ENCODE measurements around the gene PER1. TPM values are rescaled to one million over a fixed set of nuclear protein-coding genes. Genes with fewer than 3 reads are reported as not detected.

Gene PER1
- total and polyA plus RNA-seq, 10 of the 15 experiments (the other 5 are each of a cell fraction or from before 2014, with no cell fraction given) = 0.02 to 25.1 (median 5.4) TPM

- no peak for TF ChIP-seq POLR2AphosphoS5 (IDR thresholded peaks at IDR 0.05; ENCODE audit: low read length)
- no peak for TF ChIP-seq E4F1 (IDR thresholded peaks at IDR 0.05; ENCODE audit: borderline replicate concordance, partially characterized antibody)
These were observed 12.6 kb upstream of the PER1 start (continued) for GRCh38 chr17:8164815-8165131.

- FAIRE-seq (no peak), ATAC-seq (peak; percentile 5; the same call in 1 of the 3 replicates), DNase-seq (ENCODE audit: low read depth, low spot score) (no peak)
- no peaks in the 10 kb centered on the region for H3K9me3 ChIP-seq (replicated peaks; ENCODE audit: control insufficient read depth, insufficient read depth, low read length)
- peaks cover 29% of the 10 kb centered on the region for H3K4me1 ChIP-seq (ENCODE audit: control insufficient read depth, insufficient read depth, low read length)
- H3K36me3 ChIP-seq (ENCODE audit: control insufficient read depth in 2 of 2, insufficient read depth in 2 of 2, low read length in 1 of 2) = peaks cover 0 to 5% of the 10 kb centered on the region in 2 experiments; a peak in 1 of 4 replicates
- RAD21 ChIA-PET (ENCODE audit: unreplicated experiment) = interaction anchor here (1.1 to 1.7 kb wide), 3 partner anchors 9 to 131 kb away, joined by 3 to 9 read pairs (median 3); partner anchors contain the start of gene SLC25A35
- SMC1A ChIA-PET (ENCODE audit: uncharacterized antibody, unreplicated experiment) = interaction anchor here (0.6 to 1.2 kb wide), 4 partner anchors 9 to 93 kb away, joined by 3 to 7 read pairs (median 4); no protein-coding TSS in a partner anchor
- H3K4me3 ChIP-seq = no peak overlapping the region
- in situ Hi-C loops (cut with MboI) = no loop called here
- TF ChIP-seq MEF2A (IDR thresholded peaks at IDR 0.05; ENCODE audit: insufficient read depth, low read depth, low read length) (no peak), MLLT1 (IDR thresholded peaks at IDR 0.05) (no peak), MTA2 (IDR thresholded peaks at IDR 0.05; ENCODE audit: low read depth) (0 out of 2 replicates have a peak, but pooled peaks have one; percentile 32), HDAC2 (IDR thresholded peaks at IDR 0.05) (no peak), DPF2 (IDR thresholded peaks at IDR 0.05) (0 out of 2 replicates have a peak, but pooled peaks have one; percentile 41), BHLHE40 (IDR thresholded peaks at IDR 0.05; ENCODE audit: borderline replicate concordance in 1 of 2, low read depth in 2 of 2, low read length in 1 of 2) (peak in 1 of 2 experiments; percentile 5; a peak in 1 of 4 replicates), IKZF2 (IDR thresholded peaks at IDR 0.05) (peak in 1 of 2 experiments; percentile 58; a peak in 1 of 4 replicates), IKZF1 (conservative IDR thresholded peaks at IDR 0.05) (peak; percentile 59), SUPT20H (IDR thresholded peaks at IDR 0.05; ENCODE audit: borderline replicate concordance, control insufficient read depth, low read depth, low read length) (no peak), TAF1 (IDR thresholded peaks at IDR 0.05; ENCODE audit: borderline replicate concordance, low read depth, low read length) (0 out of 2 replicates have a peak, but pooled peaks have one; percentile 7)
- CTCF ChIA-PET = interaction anchor here (0.6 to 0.7 kb wide), 3 partner anchors 9 to 1998 kb away, joined by 3 to 7 read pairs (median 3); no protein-coding TSS in a partner anchor
- no peaks in the 10 kb centered on the region for H4K20me1 ChIP-seq (ENCODE audit: control insufficient read depth, insufficient read depth)
- POLR2A ChIA-PET = interaction anchor here (1.0 to 1.3 kb wide), 3 partner anchors 9 to 57 kb away, joined by 3 to 11 read pairs (median 4); no protein-coding TSS in a partner anchor
- peak overlapping the region; percentile 4 for H3K4me2 ChIP-seq (ENCODE audit: control insufficient read depth, insufficient read depth)
- peak overlapping the region; percentile 62 for H2AFZ ChIP-seq (ENCODE audit: control insufficient read depth, low read depth, low read length)
- no peak overlapping the region; the same call in 1 of the 2 replicates for H3K9ac ChIP-seq (ENCODE audit: control insufficient read depth, insufficient read depth, low read length)
- H3K79me2 ChIP-seq (ENCODE audit: control insufficient read depth, insufficient read depth, low read length) = peaks cover 24% of the 10 kb centered on the region
- no peak overlapping the region for H3K27ac ChIP-seq (ENCODE audit: control insufficient read depth, insufficient read depth)
- intact Hi-C loops (cut with micrococcal nuclease; ENCODE audit: unreplicated experiment) = loop anchor here (5.0 kb wide), 1 partner anchor 102 kb away; no protein-coding TSS in a partner anchor
- WGBS (ENCODE audit: insufficient coverage, insufficient replicate concordance, low lambda C conversion rate, missing lambda C conversion rate) = 61% methylated on average over 12 of the region's 13 CpGs
- no peaks in the 10 kb centered on the region for H3K27me3 ChIP-seq (replicated peaks in 1 of 2; ENCODE audit: control insufficient read depth in 2 of 2, insufficient read depth in 2 of 2, low read length in 1 of 2)
- BruUV-seq (replicated peaks) = no TSS peak
These were observed 12.0 kb upstream of the PER1 start for GRCh38 chr17:8163978-8164814.
